ENCODE results near the gene STX1A. TPM values are rescaled to one million over a fixed set of nuclear protein-coding genes. Genes with fewer than 3 reads are reported as not detected.

The STX1A gene
- total RNA-seq, 1 experiment from 2014 or later, result 3.7 TPM

GRCh38 chr7:73701357-73701995 lies 18.0 kb downstream of the STX1A start:
- H4K20me1 ChIP-seq (ENCODE audit: insufficient read depth, low read depth, low read length), result 0 out of 2 replicates have a peak, but pooled peaks cover 5% of the 10 kb centered on the region
- H3K9ac ChIP-seq (ENCODE audit: low read length), result no peak overlapping the region
- H3K4me1 ChIP-seq (ENCODE audit: low read length), result no peaks in the 10 kb centered on the region
- H3K79me2 ChIP-seq (ENCODE audit: low read length), result no peaks in the 10 kb centered on the region
- H3K36me3 ChIP-seq (ENCODE audit: insufficient read depth, low read length), result peaks cover 9% of the 10 kb centered on the region; the same call in 1 of the 2 replicates
- H3K27ac ChIP-seq (ENCODE audit: low read length), result no peak overlapping the region
- H3K4me3 ChIP-seq (ENCODE audit: low read length), result no peak overlapping the region
- DNase-seq, result peak; percentile 68
- no peaks in the 10 kb centered on the region for H3K9me3 ChIP-seq (ENCODE audit: low read length)
- H3K27me3 ChIP-seq (ENCODE audit: low read length), result no peaks in the 10 kb centered on the region
- no peak overlapping the region for H2AFZ ChIP-seq (ENCODE audit: low read length)
- H3K9me2 ChIP-seq (replicated peaks; ENCODE audit: insufficient read depth, low read length), result no peaks in the 10 kb centered on the region
- H3K4me2 ChIP-seq (ENCODE audit: low read depth, low read length, poor library complexity, severe bottlenecking), result no peak overlapping the region

GRCh38 chr7:73700581-73701134 lies 18.8 kb downstream of the STX1A start:
- Histone ChIP-seq H3K27ac (ENCODE audit: low read length) (no peak overlapping the region), H3K79me2 (ENCODE audit: low read length) (no peaks in the 10 kb centered on the region), H3K4me3 (ENCODE audit: low read length) (no peak overlapping the region), H3K4me1 (ENCODE audit: low read length) (no peaks in the 10 kb centered on the region), H3K4me2 (ENCODE audit: low read depth, low read length, poor library complexity, severe bottlenecking) (no peak overlapping the region), H3K27me3 (ENCODE audit: low read length) (no peaks in the 10 kb centered on the region), H3K9ac (ENCODE audit: low read length) (no peak overlapping the region), H4K20me1 (ENCODE audit: insufficient read depth, low read depth, low read length) (no peaks in the 10 kb centered on the region), H2AFZ (ENCODE audit: low read length) (no peak overlapping the region), H3K9me3 (ENCODE audit: low read length) (no peaks in the 10 kb centered on the region), H3K36me3 (ENCODE audit: insufficient read depth, low read length) (peaks cover 12% of the 10 kb centered on the region; the same call in 1 of the 2 replicates), H3K9me2 (replicated peaks; ENCODE audit: insufficient read depth, low read length) (no peaks in the 10 kb centered on the region)
- DNase-seq, result no peak

- Histone ChIP-seq H3K9me3 (ENCODE audit: low read length) (no peaks in the 10 kb centered on the region), H3K4me3 (ENCODE audit: low read length) (no peak overlapping the region), H3K79me2 (ENCODE audit: low read length) (no peaks in the 10 kb centered on the region), H3K27me3 (ENCODE audit: low read length) (no peaks in the 10 kb centered on the region), H3K4me1 (ENCODE audit: low read length) (no peaks in the 10 kb centered on the region), H3K9me2 (replicated peaks; ENCODE audit: insufficient read depth, low read length) (no peaks in the 10 kb centered on the region), H2AFZ (ENCODE audit: low read length) (no peak overlapping the region), H3K36me3 (ENCODE audit: insufficient read depth, low read length) (peaks cover 13% of the 10 kb centered on the region; the same call in 1 of the 2 replicates), H4K20me1 (ENCODE audit: insufficient read depth, low read depth, low read length) (no peaks in the 10 kb centered on the region), H3K9ac (ENCODE audit: low read length) (no peak overlapping the region), H3K27ac (ENCODE audit: low read length) (no peak overlapping the region), H3K4me2 (ENCODE audit: low read depth, low read length, poor library complexity, severe bottlenecking) (no peak overlapping the region)
- no peak for DNase-seq
Measured at GRCh38 chr7:73700069-73700423, 19.4 kb downstream of the STX1A start.

GRCh38 chr7:73699370-73700068 lies 19.9 kb downstream of the STX1A start:
- H3K4me1 ChIP-seq (ENCODE audit: low read length), result no peaks in the 10 kb centered on the region
- DNase-seq, result no peak
- no peaks in the 10 kb centered on the region for H3K79me2 ChIP-seq (ENCODE audit: low read length)
- no peaks in the 10 kb centered on the region for H3K9me2 ChIP-seq (replicated peaks; ENCODE audit: insufficient read depth, low read length)
- H3K9me3 ChIP-seq (ENCODE audit: low read length), result no peaks in the 10 kb centered on the region
- H3K27ac ChIP-seq (ENCODE audit: low read length), result no peak overlapping the region
- no peaks in the 10 kb centered on the region for H3K27me3 ChIP-seq (ENCODE audit: low read length)
- H3K4me3 ChIP-seq (ENCODE audit: low read length), result no peak overlapping the region
- peaks cover 16% of the 10 kb centered on the region; the same call in 1 of the 2 replicates for H3K36me3 ChIP-seq (ENCODE audit: insufficient read depth, low read length)
- no peak overlapping the region for H3K9ac ChIP-seq (ENCODE audit: low read length)
- no peak overlapping the region for H3K4me2 ChIP-seq (ENCODE audit: low read depth, low read length, poor library complexity, severe bottlenecking)
- H2AFZ ChIP-seq (ENCODE audit: low read length), result no peak overlapping the region
- no peaks in the 10 kb centered on the region for H4K20me1 ChIP-seq (ENCODE audit: insufficient read depth, low read depth, low read length)

GRCh38 chr7:73698410-73698809 lies 21.1 kb downstream of the STX1A start:
- no peak for DNase-seq
- H3K9ac ChIP-seq (ENCODE audit: low read length), result no peak overlapping the region
- no peak overlapping the region for H3K27ac ChIP-seq (ENCODE audit: low read length)

GRCh38 chr7:73696372-73696771 lies 23.1 kb downstream of the STX1A start:
- Histone ChIP-seq H3K4me2 (ENCODE audit: low read depth, low read length, poor library complexity, severe bottlenecking) (no peak overlapping the region), H3K9ac (ENCODE audit: low read length) (no peak overlapping the region), H3K9me3 (ENCODE audit: low read length) (no peaks in the 10 kb centered on the region), H2AFZ (ENCODE audit: low read length) (no peak overlapping the region), H4K20me1 (ENCODE audit: insufficient read depth, low read depth, low read length) (no peaks in the 10 kb centered on the region), H3K79me2 (ENCODE audit: low read length) (no peaks in the 10 kb centered on the region), H3K9me2 (replicated peaks; ENCODE audit: insufficient read depth, low read length) (no peaks in the 10 kb centered on the region), H3K27me3 (ENCODE audit: low read length) (no peaks in the 10 kb centered on the region), H3K4me3 (ENCODE audit: low read length) (no peak overlapping the region), H3K27ac (ENCODE audit: low read length) (no peak overlapping the region), H3K36me3 (ENCODE audit: insufficient read depth, low read length) (peaks cover 18% of the 10 kb centered on the region; the same call in 1 of the 2 replicates), H3K4me1 (ENCODE audit: low read length) (no peaks in the 10 kb centered on the region)
- no peak for DNase-seq

More at GRCh38 chr7:73698410-73698809, 21.1 kb downstream of the STX1A start:
- no peak overlapping the region for H3K4me3 ChIP-seq (ENCODE audit: low read length)
- H3K4me1 ChIP-seq (ENCODE audit: low read length), result no peaks in the 10 kb centered on the region
- no peaks in the 10 kb centered on the region for H3K9me2 ChIP-seq (replicated peaks; ENCODE audit: insufficient read depth, low read length)
- peaks cover 18% of the 10 kb centered on the region; the same call in 1 of the 2 replicates for H3K36me3 ChIP-seq (ENCODE audit: insufficient read depth, low read length)
- no peaks in the 10 kb centered on the region for H3K27me3 ChIP-seq (ENCODE audit: low read length)
- H3K4me2 ChIP-seq (ENCODE audit: low read depth, low read length, poor library complexity, severe bottlenecking), result no peak overlapping the region
- no peaks in the 10 kb centered on the region for H3K9me3 ChIP-seq (ENCODE audit: low read length)
- no peaks in the 10 kb centered on the region for H3K79me2 ChIP-seq (ENCODE audit: low read length)
- no peaks in the 10 kb centered on the region for H4K20me1 ChIP-seq (ENCODE audit: insufficient read depth, low read depth, low read length)
- H2AFZ ChIP-seq (ENCODE audit: low read length), result no peak overlapping the region

GRCh38 chr7:73690646-73691045 lies 28.8 kb downstream of the STX1A start:
- no peaks in the 10 kb centered on the region for H3K9me3 ChIP-seq (ENCODE audit: low read length)
- peaks cover 20% of the 10 kb centered on the region; the same call in 1 of the 2 replicates for H3K36me3 ChIP-seq (ENCODE audit: insufficient read depth, low read length)
- H3K9ac ChIP-seq (ENCODE audit: low read length), result no peak overlapping the region
- H3K4me1 ChIP-seq (ENCODE audit: low read length), result no peaks in the 10 kb centered on the region
- peaks cover 24% of the 10 kb centered on the region for H3K79me2 ChIP-seq (ENCODE audit: low read length)
- no peaks in the 10 kb centered on the region for H3K27me3 ChIP-seq (ENCODE audit: low read length)
- H3K4me3 ChIP-seq (ENCODE audit: low read length), result no peak overlapping the region
- DNase-seq, result no peak
- peaks cover 3% of the 10 kb centered on the region; the same call in 1 of the 2 replicates for H4K20me1 ChIP-seq (ENCODE audit: insufficient read depth, low read depth, low read length)
- no peaks in the 10 kb centered on the region for H3K9me2 ChIP-seq (replicated peaks; ENCODE audit: insufficient read depth, low read length)
- H2AFZ ChIP-seq (ENCODE audit: low read length), result no peak overlapping the region
- H3K27ac ChIP-seq (ENCODE audit: low read length), result no peak overlapping the region
- no peak overlapping the region for H3K4me2 ChIP-seq (ENCODE audit: low read depth, low read length, poor library complexity, severe bottlenecking)

- Histone ChIP-seq H3K4me1 (ENCODE audit: low read length) (peaks cover 11% of the 10 kb centered on the region), H3K36me3 (ENCODE audit: insufficient read depth, low read length) (peaks cover 14% of the 10 kb centered on the region; the same call in 1 of the 2 replicates), H3K4me3 (ENCODE audit: low read length) (no peak overlapping the region), H3K4me2 (ENCODE audit: low read depth, low read length, poor library complexity, severe bottlenecking) (no peak overlapping the region), H3K9me3 (ENCODE audit: low read length) (no peaks in the 10 kb centered on the region), H2AFZ (ENCODE audit: low read length) (no peak overlapping the region), H3K27me3 (ENCODE audit: low read length) (no peaks in the 10 kb centered on the region), H3K9ac (ENCODE audit: low read length) (no peak overlapping the region), H3K9me2 (replicated peaks; ENCODE audit: insufficient read depth, low read length) (no peaks in the 10 kb centered on the region), H4K20me1 (ENCODE audit: insufficient read depth, low read depth, low read length) (peaks cover 3% of the 10 kb centered on the region; the same call in 1 of the 2 replicates), H3K27ac (ENCODE audit: low read length) (no peak overlapping the region), H3K79me2 (ENCODE audit: low read length) (peaks cover 47% of the 10 kb centered on the region)
- DNase-seq, result no peak
Measured at GRCh38 chr7:73688288-73688687, 31.2 kb downstream of the STX1A start.

All from Karpas-422 (cell line).